A549 treated with GW870086 at 1 μM for 4 hours (cell line): ENCODE data around the gene CYP4Z1. TPM values are rescaled to one million over a fixed set of nuclear protein-coding genes. Genes with fewer than 3 reads are reported as not detected.

Source experiments
- total RNA-seq: library from RNA; stranded (reverse); fragments of 200-300 nt; extraction: Qiagen RNA extraction; gene quantifications from 5 replicates; pipeline ENCODE4 v1.2.3, GENCODE V29; 2022; ENCODE audit warnings: low read depth

CYP4Z1 gene
- total RNA-seq = not detected in 5 replicates

GRCh38 chr1:47067097-47067594, at the start of gene CYP4Z1:
TSS of gene CYP4Z1 (plus strand) at chr1:47067231. CDS start at chr1:47067491, 260 bp downstream.

GRCh38 chr1:47023268-47024140, 43.5 kb upstream of the CYP4Z1 start, which contains the start of gene CYP4X1:
TSS of gene CYP4X1 (plus strand) at chr1:47023669. CDS start at chr1:47023818, 149 bp downstream.

GRCh38 chr1:47137198-47137597, 70.2 kb downstream of the CYP4Z1 start, which contains the start of gene CYP4A22:
TSS of gene CYP4A22 (plus strand) at chr1:47137441. CDS start at chr1:47137486, 45 bp downstream.

Other genes with a start within 250 kb of the CYP4Z1 start
- not detected in 5 replicates for gene CYP4A11, start 125.8 kb upstream of the CYP4Z1 start, total RNA-seq
- gene CYP4X1, start 43.6 kb upstream of the CYP4Z1 start, total RNA-seq = 0.11 TPM in 1 of 5 replicates, not detected in the others
- gene CYP4A22, start 70.2 kb downstream of the CYP4Z1 start, total RNA-seq = not detected in 5 replicates
- gene PDZK1IP1, start 122.8 kb downstream of the CYP4Z1 start, total RNA-seq = 6.2 to 9.4 TPM (median 8.5 TPM) in 5 replicates
- gene TAL1, start 165.0 kb downstream of the CYP4Z1 start, total RNA-seq = not detected in 5 replicates
- gene STIL, start 246.9 kb downstream of the CYP4Z1 start, total RNA-seq = 8.8 to 11.8 TPM (median 9.9 TPM) in 5 replicates